Germinal center (tissue), 1 donor: ENCODE results near the gene HENMT1.
"Not testable (repeated sequence)": the region's sequence is repeated elsewhere in the genome, so short reads cannot be mapped to it uniquely, and the experiment has no call there.

Experiments
- DNase-seq: peaks from one replicate; pipeline ENCODE4 v3.0.0; 2012; ENCODE audit warnings: mixed read lengths, low spot score

Gene HENMT1

DNA sequence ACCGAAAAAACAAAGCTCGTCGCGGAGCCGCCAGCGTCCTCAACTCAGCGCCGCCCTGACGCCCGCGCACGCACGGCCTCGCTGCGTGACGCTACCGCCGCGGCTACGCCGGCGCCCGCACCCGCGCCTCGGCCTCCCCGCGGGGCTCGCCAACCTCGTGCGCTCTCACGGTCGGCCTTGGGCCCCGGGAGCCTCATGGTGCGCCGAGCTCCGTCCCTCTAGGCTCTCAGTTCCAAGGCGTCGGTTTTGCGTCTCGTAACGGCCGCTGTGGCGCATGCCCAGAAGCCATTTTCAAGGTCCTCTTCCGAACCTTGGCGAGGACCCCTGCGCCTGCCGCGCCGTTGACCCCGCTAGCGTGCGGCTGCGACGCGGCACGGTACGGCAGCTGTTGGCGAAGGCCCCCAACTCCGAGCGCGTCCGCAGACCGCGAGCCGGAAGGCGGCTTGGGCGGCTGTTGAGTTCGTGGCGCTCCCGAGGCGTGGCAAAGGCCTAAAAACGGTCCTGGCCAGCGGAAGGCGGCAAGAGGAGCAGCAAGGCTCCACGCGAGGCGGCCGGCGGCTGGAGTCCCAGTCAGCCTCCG is at the start of gene HENMT1:
Gene HENMT1, minus strand, starts transcription at position 64 of the 580 bp plus-strand sequence. CDS start 1,209 bp downstream, outside the sequence.
- peak; percentile 74 for DNase-seq

DNA sequence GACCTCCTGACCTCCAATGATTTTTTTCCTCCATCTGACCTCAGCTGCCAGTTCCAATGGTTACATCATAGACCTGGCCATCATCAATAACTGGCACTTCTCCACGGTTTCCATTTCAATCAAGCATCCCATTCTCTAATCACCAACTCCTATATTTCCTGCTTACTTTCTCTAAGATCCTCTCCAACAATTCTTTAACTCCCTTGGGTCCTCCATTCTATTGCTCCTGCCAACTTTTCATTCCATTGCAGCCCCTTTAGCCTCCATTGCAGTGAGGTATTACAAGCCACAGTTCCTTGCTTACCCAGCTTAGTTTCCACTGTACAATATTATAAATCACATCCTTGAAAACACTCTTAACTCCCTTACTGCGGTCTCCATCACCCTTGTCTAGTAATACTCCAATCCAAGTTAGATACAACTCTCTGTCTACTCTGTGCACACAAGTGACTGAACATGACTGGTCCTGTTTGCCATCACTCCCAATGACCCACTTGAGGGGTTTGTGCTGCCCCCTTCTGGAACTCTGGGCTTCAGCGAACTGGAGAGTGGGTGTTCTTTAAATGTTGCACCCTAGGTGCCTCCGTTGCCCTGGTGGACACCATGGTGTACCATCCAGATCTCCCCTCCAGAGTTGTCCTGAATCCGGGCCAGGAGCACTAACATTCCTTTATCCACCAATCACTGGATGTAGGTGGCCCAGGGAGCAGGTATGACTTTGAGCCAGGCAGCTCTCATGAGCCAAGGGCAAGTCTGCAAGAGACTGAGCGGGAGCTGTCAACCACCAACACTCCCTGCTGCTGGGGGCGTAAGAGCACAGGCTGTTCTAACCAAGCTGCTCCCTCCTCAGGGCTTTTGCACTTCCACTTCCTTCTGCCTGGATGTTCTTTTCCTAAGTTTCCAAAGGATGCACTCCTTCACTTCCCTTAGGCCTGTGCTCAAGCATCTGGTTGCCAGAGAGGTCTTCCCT is 48.1 kb upstream of the HENMT1 start:
- DNase-seq: peak; percentile 22

DNA sequence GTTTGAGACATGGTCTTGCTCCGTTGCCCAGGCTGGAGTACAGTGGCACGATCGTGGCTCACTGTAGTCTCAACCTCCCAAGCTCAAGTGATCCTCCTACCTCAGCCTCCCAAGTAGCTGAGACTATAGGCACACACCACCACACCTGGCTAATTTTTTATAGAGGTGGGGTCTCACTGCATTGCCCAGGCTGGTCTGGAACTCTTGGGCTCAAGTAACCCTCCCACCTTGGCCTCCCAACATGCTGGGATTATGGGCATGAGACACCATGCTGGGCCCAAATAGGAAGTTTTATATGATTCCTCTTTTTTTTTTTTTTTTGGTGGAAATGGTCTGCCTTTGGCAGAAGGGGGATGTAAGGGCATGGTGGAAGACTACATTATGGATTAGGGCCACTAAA is 45.8 kb upstream of the HENMT1 start:
- DNase-seq: no peak

DNA sequence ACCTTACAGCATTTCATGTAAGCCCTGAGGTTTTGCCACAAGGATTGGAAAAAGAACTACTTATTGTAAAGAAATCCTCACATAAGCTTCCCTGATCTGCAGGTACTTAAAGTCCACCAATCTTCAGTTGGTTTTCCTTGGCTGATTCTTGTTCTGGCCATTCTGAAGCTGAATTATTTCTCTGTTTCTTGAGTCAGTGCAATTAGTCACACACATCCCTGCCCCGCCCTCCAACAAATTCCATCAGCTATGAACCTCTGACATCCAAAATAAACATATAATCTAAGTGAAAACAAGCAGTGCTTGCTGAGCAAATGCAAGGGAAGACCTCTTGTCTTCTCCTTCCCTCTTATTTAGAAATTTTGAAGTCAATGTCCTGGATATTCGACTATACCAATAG is 43.6 kb upstream of the HENMT1 start:
- no peak for DNase-seq

DNA sequence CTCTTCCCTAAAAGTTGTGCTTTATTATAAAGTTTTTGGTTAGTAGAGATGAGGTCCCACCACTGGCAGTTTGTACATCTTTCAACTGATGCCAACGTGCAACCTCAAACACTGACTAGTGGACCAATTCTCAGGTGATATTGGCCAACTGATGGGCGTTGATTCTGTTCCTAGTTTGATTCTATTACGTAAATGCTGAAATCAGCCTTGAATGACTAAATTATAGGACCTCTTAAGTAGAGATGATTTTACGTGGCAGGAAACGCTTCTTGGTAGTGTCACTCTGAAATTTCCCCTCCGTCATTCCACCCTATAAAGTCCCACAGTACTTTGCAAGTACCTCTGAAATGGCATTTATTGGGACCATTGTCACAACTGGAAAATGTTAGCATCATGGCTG is 43.0 kb upstream of the HENMT1 start:
- no peak for DNase-seq

DNA sequence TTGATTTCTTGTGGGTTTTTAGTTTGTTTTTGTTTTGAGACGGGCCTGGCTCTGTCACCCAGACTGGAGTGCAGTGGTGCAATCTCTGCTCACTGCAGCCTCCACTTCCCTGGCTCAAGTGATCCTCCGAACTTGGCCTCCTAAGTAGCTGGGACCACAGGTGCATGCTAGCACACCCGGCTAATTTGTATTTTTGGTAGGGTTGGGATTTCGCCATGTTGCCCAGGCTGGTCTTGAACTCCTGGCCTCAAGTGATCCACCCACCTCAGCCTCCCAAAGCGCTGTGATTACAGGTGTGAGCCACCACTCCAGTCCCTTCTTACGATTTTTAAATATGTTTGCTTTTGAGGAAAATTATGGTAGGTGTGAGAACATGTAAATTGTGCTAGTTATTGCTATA is 41.2 kb upstream of the HENMT1 start:
- DNase-seq: not testable (repeated sequence)

DNA sequence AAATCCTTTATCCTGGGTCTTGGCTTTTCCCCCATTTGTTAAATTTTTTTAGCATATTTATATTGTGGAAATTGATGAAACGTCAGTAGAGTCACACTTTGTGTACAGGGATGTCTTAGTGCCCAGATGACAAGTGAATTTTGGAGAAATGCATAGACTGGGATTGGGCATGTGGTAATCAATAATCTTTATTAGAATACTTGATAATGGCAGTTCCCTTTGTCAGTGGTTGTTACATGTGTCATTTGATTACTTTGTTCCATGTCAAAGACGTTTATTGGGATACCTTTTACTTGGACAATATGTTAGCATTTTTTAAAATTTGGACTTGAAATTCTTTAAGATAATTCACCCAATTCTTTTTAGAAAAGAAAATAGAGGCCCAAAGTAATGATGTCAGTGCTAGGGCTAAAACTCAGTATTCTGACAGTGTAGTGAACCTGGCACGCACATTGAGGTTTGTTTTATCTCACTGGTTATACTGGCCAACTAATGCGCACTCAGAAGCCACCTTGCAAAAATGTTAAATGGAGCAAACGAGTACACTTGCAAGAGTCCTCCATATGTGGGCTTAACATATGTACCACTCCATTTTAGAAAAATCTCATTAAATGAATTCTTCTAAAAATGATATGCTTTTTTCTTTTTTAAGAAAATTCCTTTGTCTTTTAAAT is 40.4 kb upstream of the HENMT1 start:
- no peak for DNase-seq

DNA sequence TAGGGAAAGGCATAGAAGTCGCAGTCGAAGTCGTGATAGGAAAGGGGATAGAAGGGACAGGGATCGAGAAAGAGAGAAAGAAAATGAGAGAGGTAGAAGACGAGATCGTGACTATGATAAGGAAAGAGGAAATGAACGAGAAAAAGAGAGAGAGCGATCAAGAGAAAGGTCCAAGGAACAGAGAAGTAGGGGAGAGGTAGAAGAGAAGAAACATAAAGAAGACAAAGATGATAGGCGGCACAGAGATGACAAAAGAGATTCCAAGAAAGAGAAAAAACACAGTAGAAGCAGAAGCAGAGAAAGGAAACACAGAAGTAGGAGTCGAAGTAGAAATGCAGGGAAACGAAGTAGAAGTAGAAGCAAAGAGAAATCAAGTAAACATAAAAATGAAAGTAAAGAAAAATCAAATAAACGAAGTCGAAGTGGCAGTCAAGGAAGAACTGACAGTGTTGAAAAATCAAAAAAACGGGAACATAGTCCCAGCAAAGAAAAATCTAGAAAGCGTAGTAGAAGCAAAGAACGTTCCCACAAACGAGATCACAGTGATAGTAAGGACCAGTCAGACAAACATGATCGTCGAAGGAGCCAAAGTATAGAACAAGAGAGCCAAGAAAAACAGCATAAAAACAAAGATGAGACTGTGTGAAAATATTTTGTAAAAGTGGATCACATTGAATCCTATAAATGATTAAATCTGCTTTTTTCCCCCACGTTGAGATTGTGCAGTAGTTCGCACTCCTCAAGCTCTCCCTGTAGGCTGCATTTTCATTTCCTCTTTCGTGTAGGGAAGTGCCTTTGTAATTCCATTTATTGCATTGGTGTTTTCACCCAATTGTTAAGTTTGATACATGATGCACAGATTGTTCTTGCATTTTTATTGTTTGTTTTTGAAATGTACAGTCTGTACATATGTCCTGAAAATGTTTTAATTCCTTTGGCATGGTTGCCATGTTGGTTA is 38.8 kb upstream of the HENMT1 start:
- no peak for DNase-seq

DNA sequence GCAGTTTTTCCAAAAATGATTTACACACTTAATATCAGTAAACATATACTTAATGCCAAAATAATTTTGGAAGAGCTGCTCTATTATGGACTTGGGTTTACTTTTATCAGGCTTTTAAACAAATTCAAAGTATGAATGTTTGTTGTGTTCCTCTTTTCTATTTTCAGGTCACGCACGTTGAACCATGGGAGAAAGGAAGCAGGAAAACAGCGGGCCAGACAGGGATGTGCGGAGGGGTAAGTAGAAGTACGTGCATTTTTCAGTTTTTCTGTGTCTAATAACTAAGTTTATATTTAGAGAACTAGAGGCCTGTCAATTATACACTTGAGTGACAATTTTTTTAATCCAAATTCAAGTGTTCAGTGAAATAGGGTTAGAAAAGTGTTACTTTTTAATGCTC is 34.6 kb upstream of the HENMT1 start:
- no peak for DNase-seq

DNA sequence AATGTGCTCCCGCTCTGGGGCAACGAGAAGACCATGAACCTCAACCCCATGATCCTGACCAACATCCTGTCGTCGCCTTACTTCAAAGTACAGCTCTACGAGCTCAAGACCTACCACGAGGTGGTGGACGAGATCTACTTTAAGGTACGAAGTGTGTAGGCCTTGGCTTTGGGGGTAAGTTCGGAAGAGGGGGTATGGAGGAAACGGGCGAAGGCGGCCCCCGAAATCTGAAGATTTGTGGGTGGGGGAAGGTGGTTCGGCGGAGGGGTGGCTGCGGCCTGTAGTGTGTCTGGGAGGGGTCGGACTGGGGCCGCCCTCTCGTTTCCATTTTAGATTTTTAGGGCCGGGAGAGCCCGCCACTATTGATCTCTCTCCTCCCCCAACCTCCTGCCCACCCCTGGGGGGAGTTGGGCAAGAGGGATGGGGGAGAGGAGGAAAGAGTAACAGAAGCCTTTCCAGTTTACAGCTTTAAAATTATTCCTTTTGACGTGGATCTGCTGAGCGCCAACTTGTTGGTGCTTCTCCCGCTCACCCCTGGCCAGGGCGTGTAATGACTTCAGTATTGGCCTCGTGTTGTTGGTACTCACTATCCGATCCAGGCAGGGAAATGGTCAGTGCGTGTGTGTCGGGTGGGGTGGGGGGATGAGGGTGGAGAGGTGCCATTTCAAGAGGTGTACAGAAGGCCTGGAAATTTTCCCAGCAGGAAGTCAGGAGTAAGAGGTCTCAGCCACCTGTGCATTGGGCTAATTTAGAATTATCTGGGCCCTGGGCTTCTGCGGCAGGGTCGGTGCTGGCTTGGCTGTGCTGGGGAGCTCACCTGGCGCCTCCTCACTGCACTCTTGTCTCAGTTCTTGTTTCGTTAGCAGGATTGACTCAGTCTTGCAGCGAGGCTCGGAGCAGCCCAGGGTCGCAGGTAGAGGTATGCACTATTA is 32.1 kb upstream of the HENMT1 start:
- DNase-seq: peak; percentile 67

DNA sequence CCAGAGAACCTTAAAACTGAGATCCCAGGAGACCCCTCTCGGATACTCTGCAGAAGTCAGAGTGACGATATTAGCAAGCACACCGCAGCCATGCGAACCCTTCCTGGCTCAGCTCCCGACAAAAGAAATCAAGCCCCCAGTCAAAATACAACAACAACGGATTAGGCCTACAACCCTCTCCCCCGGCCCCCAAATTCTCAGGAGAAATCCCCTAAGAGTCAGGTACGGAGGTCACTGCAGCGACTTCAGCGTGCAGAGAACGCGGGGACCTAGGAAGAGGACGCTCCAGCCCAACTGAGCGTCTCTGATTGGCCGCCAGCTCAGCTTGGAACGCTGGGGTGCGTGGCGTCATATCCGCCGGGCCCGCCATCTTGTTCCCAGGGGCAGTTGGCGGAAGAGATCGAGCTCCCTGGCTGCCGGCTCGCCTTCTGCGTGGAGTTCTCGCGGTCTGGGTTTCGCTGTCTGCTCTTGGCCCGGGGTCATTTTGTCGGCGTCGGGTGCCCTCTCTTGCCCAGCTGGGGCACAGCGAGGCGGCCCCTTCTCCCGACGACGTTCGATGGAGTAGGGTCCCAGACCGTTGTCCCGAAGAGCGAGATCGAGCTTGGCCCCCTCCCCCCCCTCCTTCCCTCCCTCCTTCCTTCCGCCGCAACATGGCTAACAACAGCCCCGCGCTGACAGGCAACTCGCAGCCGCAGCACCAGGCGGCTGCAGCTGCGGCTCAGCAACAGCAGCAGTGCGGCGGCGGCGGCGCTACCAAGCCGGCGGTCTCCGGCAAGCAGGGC is 31.2 kb upstream of the HENMT1 start, which contains the start of gene PRPF38B:
Gene PRPF38B, plus strand, starts transcription at position 369 of the 782 bp plus-strand sequence. Its CDS starts 282 bp downstream, at position 651.
- peak; percentile 97 for DNase-seq

DNA sequence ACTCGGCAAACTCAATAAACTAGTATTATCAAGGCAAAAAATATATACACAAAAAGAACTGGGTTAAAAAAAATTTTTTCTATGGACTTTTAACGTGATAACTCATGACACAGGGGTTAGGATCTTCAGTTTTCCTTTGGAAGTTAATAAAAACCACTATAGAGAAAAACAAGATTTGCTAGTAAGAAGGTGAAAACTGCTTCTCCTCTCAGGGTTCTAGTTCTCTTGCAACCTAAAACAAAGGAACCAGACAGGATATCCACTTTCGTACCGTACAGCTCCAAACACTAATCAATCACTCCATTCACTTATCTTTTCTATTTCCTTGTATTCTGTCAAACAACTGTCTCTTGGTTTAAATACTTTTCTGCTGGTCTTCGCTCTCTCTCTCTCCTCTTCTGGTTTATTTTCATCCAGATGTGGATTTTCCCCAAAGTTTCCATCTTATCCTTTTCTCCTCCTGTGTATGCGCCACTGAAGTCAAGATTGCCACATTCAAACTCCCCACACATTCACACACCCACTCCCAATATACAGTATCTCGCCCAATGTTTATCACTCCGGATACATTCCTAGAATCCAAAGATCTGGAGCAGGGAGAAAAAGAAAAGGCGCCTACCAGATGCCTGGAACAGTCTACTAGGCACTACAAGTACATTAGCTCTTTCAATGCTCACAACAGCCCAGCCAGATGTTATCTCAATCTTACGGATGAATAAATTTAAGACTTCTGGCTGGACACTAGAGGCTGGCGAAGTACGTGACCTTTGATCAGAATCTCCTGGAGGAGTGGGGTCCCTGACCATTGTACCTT is 30.4 kb upstream of the HENMT1 start:
- DNase-seq: no peak

DNA sequence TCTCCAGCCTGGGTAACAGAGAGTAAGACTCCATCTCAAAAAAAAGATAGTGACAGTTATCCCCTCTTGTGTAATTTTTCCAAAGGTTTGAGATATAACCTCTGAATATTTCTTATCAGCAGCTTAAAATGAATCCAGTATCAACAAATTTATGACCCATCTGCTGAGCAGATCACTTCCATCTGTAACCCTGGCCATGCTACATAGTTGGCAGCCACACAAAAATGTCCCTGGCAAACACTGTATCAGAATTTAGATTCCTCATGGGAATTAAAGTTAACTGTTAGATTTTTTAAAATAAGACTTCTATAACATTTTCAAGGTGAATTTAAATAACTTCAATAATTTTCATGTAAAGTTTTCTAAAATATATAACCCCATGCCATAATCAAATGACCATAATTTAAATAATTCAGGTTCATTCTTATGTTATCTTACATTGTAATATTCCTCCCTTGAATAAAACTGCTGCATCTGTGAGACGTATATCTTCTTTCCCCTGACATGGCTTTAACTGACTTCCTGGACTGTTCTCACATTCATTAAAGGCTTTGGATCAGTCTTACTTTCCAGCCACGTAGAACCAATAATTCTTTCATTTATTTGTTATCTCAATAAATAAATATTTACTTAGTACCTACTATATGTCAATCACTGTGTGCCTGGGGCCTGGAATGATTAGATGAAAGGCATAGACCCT is 25.9 kb upstream of the HENMT1 start:
- no peak for DNase-seq

DNA sequence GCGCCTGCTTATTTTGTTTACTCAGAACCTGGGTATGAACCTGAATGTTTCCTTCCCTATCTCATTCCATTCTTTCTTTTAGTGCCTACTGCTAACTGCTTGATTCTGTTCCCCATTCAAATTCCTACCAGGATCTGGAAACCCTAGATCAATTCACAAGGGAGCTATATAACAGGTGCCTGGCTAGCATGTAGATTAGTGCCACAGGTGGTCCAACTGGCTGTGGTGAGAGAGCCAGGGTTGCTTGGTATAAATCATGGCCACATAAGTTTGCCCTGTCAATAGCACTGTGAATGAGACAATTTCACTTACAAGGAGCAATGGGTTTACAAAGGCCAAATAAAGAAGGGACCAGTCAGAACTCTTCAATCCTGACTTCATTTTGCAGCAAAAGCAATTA is 24.6 kb upstream of the HENMT1 start:
- no peak for DNase-seq

DNA sequence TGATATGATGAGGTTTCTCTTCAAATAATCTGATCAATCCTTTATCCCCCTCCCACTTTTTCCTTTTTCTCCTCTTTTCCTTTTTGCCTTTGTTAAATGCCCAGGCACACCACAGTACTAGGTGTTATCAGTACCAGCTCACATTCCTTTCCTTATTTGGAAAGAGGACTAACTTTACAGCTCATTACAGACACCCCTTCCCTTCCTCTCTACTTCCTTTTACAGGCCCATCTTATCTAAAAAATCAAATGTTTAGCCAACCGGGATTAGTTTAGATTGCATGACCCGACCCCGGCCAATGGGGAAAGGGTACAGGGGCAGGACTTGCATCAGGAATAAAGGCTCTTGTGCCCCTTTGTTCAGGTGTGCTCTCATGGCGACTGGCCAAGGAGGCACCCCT is 20.8 kb upstream of the HENMT1 start:
- DNase-seq: not testable (repeated sequence)

DNA sequence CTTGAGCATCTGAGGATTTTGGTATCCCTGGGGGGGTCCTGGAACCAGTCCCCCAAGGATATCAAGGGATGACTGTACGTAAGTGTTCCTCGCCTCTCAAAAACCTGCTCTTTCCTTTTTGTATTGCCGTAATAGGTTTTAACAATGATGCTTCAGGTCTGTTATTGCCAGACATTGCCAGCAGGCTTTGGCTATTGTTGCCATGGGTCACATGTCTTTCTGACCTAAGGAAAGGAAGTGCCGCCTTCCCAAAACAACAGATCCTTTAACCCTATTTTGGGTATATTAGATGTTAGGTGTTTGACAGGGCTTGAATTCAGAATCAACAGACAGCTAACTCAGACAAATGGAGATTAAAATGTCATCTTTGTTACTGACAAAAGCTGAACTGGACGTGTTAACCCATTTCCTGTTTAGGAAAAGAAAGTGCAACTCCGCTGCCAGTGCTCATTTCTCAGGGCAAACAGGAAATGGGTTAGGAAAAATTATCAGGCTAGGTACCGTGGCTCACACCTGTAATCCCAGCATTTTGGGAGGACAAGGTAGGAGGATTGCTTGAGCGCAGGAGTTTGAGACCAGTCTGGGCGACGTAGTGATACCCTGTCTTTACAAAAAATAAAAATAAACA is 18.8 kb upstream of the HENMT1 start:
- DNase-seq: no peak

DNA sequence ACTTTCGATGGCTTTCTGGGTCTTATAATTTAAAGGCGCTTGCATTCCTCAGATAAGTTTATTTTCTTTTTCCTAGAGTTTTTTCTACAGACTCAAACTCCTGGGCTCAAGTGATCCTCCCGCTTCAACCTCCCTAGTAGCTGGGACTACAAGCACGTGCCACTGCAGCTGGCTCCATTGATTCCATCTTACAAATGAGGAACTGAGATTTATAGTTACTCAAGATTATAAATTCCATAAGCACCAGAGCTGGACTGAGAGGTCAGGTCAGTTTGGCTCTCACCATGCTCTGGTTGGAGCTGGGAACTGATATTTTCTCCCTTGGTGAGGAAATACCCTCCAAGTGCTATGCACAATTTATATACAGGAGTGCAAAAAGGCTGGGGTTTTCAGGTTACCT is 17.8 kb upstream of the HENMT1 start:
- DNase-seq: no peak

DNA sequence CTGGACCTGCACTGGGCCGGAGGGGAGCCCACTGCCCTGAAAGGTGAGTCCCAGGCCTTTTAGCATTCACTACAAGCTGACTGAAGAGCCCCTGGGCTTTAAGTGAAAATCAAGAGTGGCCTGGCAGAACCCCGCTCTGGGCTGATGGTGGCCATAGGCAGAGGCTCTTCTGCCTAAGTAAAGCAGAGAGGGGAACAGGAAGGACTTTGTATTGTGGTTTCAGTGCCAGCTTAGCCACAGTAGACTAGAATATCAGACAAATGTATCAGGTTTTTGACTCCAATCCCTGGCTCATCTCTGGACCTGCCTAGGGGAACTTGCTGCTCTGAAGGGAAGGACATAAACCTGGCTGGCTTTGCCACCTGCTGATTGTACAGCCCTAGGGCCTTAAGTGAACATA is 10.2 kb upstream of the HENMT1 start:
- DNase-seq: no peak
